Muscle of back (tissue), 10 donors: ENCODE data around the gene CDHR4. TPM values are rescaled to one million over a fixed set of nuclear protein-coding genes. Genes with fewer than 3 reads are reported as not detected.

ENCODE experiments used
- polyA plus RNA-seq, 10 donors: library from polyadenylated mRNA; unstranded; fragments of 120-200 nt; gene quantifications; one replicate each; pipeline ENCODE4 v1.2.1, GENCODE V29; 2013; ENCODE audit not compliant: insufficient read length in 10 of 10

The CDHR4 gene
- polyA plus RNA-seq, 10 donors, result 0.10 to 0.45 (median 0.19) TPM; not detected in 6

Other genes with a start within 250 kb of the CDHR4 start
- gene BSN, start 245.4 kb downstream of the CDHR4 start, polyA plus RNA-seq, result 1 to 10 TPM in 3 of 10 donors, under 1 TPM in 7; 0.63 to 1.2 (median 0.91) TPM
- gene APEH, start 125.5 kb downstream of the CDHR4 start, polyA plus RNA-seq, result 10 to 100 TPM; 55.5 to 64.8 (median 59.7) TPM
- gene MST1, start 110.4 kb downstream of the CDHR4 start, polyA plus RNA-seq, result 10 to 100 TPM in 3 of 10 donors, 1 to 10 TPM in 7; 5.0 to 14.2 (median 8.1) TPM
- gene RNF123, start 110.3 kb downstream of the CDHR4 start, polyA plus RNA-seq, result 10 to 100 TPM; 28.4 to 45.3 (median 41.6) TPM
- gene AMIGO3, start 80.2 kb downstream of the CDHR4 start, polyA plus RNA-seq, result 1 to 10 TPM; 1.3 to 3.8 (median 2.0) TPM
- 10 to 100 TPM in 7 of 10 donors, 1 to 10 TPM in 3; 8.3 to 15.3 (median 12.0) TPM for gene GMPPB, start 75.9 kb downstream of the CDHR4 start, polyA plus RNA-seq
- 10 to 100 TPM; 19.5 to 31.5 (median 23.3) TPM for gene IP6K1, start 13.3 kb downstream of the CDHR4 start, polyA plus RNA-seq
- gene INKA1, start 3.4 kb upstream of the CDHR4 start, polyA plus RNA-seq, result 10 to 100 TPM in 3 of 10 donors, 1 to 10 TPM in 7; 4.3 to 18.7 (median 7.8) TPM
- gene UBA7, start 14.1 kb upstream of the CDHR4 start, polyA plus RNA-seq, result 10 to 100 TPM; 14.2 to 29.2 (median 22.1) TPM
- gene TRAIP, start 56.7 kb upstream of the CDHR4 start, polyA plus RNA-seq, result 1 to 10 TPM; 3.3 to 6.2 (median 4.8) TPM
- under 1 TPM; 0.13 to 0.92 (median 0.30) TPM for gene CAMKV, start 70.0 kb upstream of the CDHR4 start, polyA plus RNA-seq
- 1 to 10 TPM; 1.3 to 6.1 (median 2.0) TPM for gene MST1R, start 104.0 kb upstream of the CDHR4 start, polyA plus RNA-seq
- gene MON1A, start 129.9 kb upstream of the CDHR4 start, polyA plus RNA-seq, result 1 to 10 TPM; 4.9 to 8.3 (median 6.3) TPM
- 10 to 100 TPM; 50.5 to 97.3 (median 67.6) TPM for gene RBM6, start 140.3 kb upstream of the CDHR4 start, polyA plus RNA-seq